Keratinocyte (primary cell): ENCODE data around the gene GNS. TPM values are rescaled to one million over a fixed set of nuclear protein-coding genes. Genes with fewer than 3 reads are reported as not detected.

ENCODE experiments used
- DNase-seq: peaks from one replicate; pipeline ENCODE4 v3.0.0-alpha.2; 2011; ENCODE audit warnings: low read depth, missing footprints, low spot score
- FAIRE-seq: peaks from 2 replicates; lab custom pipeline; 2011; peaks lifted over from hg19 to GRCh38; lab: Jason Lieb, UNC
- H2AFZ ChIP-seq: 2 replicates; pipeline ENCODE4 v1.6.0; 2012; ENCODE audit warnings: low read length, control low read depth, inconsistent platforms; ENCODE audit not compliant: control insufficient read depth
- H3K27ac ChIP-seq: 2 replicates; pipeline ENCODE4 v1.5.1; 2011; ENCODE audit warnings: low read length; ENCODE audit not compliant: control insufficient read depth, insufficient read depth
- H3K27me3 ChIP-seq: 3 replicates; pipeline ENCODE4 v1.6.0; 2011; ENCODE audit warnings: low read length; ENCODE audit not compliant: control insufficient read depth, insufficient read depth; ENCODE audit errors: extremely low read depth
- H3K36me3 ChIP-seq, 2 experiments: 2 replicates in 1 of 2; 3 replicates in 1 of 2; pipeline ENCODE4 v1.5.1; 2011; ENCODE audit warnings: low read length in 2 of 2, mild to moderate bottlenecking in 1 of 2; ENCODE audit not compliant: control insufficient read depth in 2 of 2, insufficient read depth in 2 of 2; ENCODE audit errors: extremely low read depth in 1 of 2
- H3K4me1 ChIP-seq: 3 replicates; pipeline ENCODE4 v1.5.1; 2011; ENCODE audit warnings: low read length; ENCODE audit not compliant: control insufficient read depth, insufficient read depth; ENCODE audit errors: extremely low read depth
- H3K4me2 ChIP-seq: 3 replicates; pipeline ENCODE4 v1.6.0; 2011; ENCODE audit warnings: low read depth, low read length; ENCODE audit not compliant: control insufficient read depth, insufficient read depth; ENCODE audit errors: extremely low read depth
- H3K4me3 ChIP-seq, 3 experiments: fragments of 200-600 bp in 1 of 3; sonication (generic) in 1 of 3; 2 replicates in 2 of 3; 3 replicates in 1 of 3; pipeline ENCODE4 v1.5.1; 2011 to 2016; ENCODE audit warnings: low read length in 3 of 3, mild to moderate bottlenecking in 3 of 3, control low read depth in 2 of 3, inconsistent platforms in 1 of 3, low read depth in 1 of 3, mixed read lengths in 1 of 3, mixed run types in 1 of 3, moderate library complexity in 1 of 3; ENCODE audit not compliant: control insufficient read depth in 2 of 3, insufficient read depth in 2 of 3; ENCODE audit errors: extremely low read depth in 1 of 3
- H3K79me2 ChIP-seq: 2 replicates; pipeline ENCODE4 v1.6.0; 2012; ENCODE audit warnings: low read length; ENCODE audit not compliant: control insufficient read depth, insufficient read depth
- H3K9ac ChIP-seq: 3 replicates; pipeline ENCODE4 v1.6.0; 2011; ENCODE audit warnings: low read length; ENCODE audit not compliant: control insufficient read depth, insufficient read depth; ENCODE audit errors: extremely low read depth
- H3K9me1 ChIP-seq: 3 replicates; pipeline ENCODE4 v1.6.0; 2011; ENCODE audit warnings: low read length; ENCODE audit not compliant: control insufficient read depth, insufficient read depth; ENCODE audit errors: extremely low read depth
- H3K9me3 ChIP-seq: 2 replicates; pipeline ENCODE4 v1.5.1; 2012; ENCODE audit warnings: low read depth, low read length; ENCODE audit not compliant: control insufficient read depth
- H4K20me1 ChIP-seq: 3 replicates; pipeline ENCODE4 v1.6.0; 2011; ENCODE audit warnings: low read length; ENCODE audit not compliant: control insufficient read depth, insufficient read depth; ENCODE audit errors: extremely low read depth
- EZH2 ChIP-seq: IDR thresholded peaks from one replicate; pipeline ENCODE4 v1.6.1; 2012; ENCODE audit warnings: inconsistent platforms, mild to moderate bottlenecking, low read length, moderate library complexity
- dilution Hi-C: fragments of 300-500 bp; cut with MboI; formaldehyde crosslinking; loops from one replicate; pipeline ENCODE4 v1.7.0; 2020; ENCODE audit warnings: low sequenced_read_pairs; ENCODE audit not compliant: extremely low pct_ligation_motif_present
- polyA plus RNA-seq, 5 experiments: library from polyadenylated mRNA; depleted of rRNA in 3 of 5; stranded (reverse) in 3 of 5; stranded (forward) in 1 of 5; unstranded in 1 of 5; fragments of >200 nt; gene quantifications; 1 replicate in 1 of 5; 2 replicates in 3 of 5; 3 replicates in 1 of 5; pipeline versions ENCODE4 v1.2.1 to v1.2.3, GENCODE V29; 2011 to 2012; ENCODE audit warnings: missing spikeins in 2 of 5, low read depth in 1 of 5, low replicate concordance in 1 of 5
- TF ChIP-seq, protein P1 (sequence below), 3 experiments: IDR thresholded peaks in 1 of 3; conservative IDR thresholded peaks in 1 of 3; optimal IDR thresholded peaks in 1 of 3; 2 replicates in 2 of 3; 3 replicates in 1 of 3; pipeline versions ENCODE3 to v1.5.1; 2011; ENCODE audit warnings: low read length in 3 of 3, mild to moderate bottlenecking in 3 of 3, moderate library complexity in 2 of 3, control low read depth in 1 of 3, inconsistent platforms in 1 of 3; ENCODE audit not compliant: insufficient read depth in 2 of 3; ENCODE audit errors: extremely low read depth in 1 of 3

Gene GNS
- polyA plus RNA-seq, 1 donor (not counting 4 experiments of a cell fraction or from before 2014, with no cell fraction given): 57.8 TPM

DNA sequence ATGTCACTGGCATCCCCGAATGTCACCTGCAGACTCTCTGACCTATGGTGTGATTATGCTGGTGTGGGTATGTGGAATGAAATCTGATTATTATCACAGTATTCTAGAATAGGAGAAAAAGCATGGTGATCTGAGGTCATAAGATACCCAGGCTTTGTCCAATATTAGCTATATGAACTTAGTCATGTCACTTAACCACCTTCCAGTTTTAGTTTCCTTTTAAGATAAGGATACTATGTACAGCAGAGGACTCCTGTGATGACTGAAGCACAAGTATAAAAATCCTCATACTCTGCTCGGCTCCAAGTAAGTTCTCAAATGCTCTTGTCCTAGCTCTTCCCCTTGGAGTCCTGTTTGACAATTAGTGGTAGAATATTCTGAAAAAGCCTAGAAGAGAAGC, 2.8 kb downstream of the GNS start:
- FAIRE-seq (no peak), DNase-seq (no peak)
- Histone ChIP-seq H3K36me3 (peaks cover 2 to 3% of the 10 kb centered on the region in 2 experiments), H3K79me2 (peaks cover 4% of the 10 kb centered on the region), H3K4me1 (peaks cover 14% of the 10 kb centered on the region), H3K4me3 (no peak overlapping the region), H3K27me3 (no peaks in the 10 kb centered on the region), H2AFZ (no peak overlapping the region), H4K20me1 (no peaks in the 10 kb centered on the region), H3K9me1 (no peaks in the 10 kb centered on the region), H3K4me2 (no peak overlapping the region), H3K27ac (no peak overlapping the region), H3K9me3 (no peaks in the 10 kb centered on the region), H3K9ac (no peak overlapping the region)
- dilution Hi-C loops: no loop called here
- TF ChIP-seq, protein P1, sequence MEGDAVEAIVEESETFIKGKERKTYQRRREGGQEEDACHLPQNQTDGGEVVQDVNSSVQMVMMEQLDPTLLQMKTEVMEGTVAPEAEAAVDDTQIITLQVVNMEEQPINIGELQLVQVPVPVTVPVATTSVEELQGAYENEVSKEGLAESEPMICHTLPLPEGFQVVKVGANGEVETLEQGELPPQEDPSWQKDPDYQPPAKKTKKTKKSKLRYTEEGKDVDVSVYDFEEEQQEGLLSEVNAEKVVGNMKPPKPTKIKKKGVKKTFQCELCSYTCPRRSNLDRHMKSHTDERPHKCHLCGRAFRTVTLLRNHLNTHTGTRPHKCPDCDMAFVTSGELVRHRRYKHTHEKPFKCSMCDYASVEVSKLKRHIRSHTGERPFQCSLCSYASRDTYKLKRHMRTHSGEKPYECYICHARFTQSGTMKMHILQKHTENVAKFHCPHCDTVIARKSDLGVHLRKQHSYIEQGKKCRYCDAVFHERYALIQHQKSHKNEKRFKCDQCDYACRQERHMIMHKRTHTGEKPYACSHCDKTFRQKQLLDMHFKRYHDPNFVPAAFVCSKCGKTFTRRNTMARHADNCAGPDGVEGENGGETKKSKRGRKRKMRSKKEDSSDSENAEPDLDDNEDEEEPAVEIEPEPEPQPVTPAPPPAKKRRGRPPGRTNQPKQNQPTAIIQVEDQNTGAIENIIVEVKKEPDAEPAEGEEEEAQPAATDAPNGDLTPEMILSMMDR (optimal IDR thresholded peaks at IDR 0.05 in 1 of 3, IDR thresholded peaks at IDR 0.05 in 1 of 3, conservative IDR thresholded peaks at IDR 0.05 in 1 of 3; ENCODE audit: extremely low read depth in 1 of 3, insufficient read depth in 2 of 3, low read length in 3 of 3): no peak
- TF ChIP-seq EZH2: no peak

DNA sequence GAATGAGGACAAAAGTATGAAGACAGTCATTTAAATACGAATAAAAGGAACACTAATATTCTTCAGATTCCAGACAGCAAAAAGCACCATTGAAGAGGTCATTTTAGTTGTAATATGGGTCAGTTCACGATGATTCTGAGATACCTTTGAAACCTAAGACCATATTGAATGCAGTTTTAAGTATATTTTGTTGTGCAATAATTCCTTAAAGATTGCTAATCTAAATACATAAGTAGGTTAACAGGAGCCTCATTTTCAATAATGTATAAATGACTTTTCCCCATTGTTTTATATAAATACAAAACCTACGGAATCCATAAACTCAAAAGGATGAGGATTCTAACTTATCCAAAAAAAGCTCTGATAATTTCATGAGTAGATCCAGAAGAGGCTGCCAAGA, 5.8 kb downstream of the GNS start:
- Histone ChIP-seq H4K20me1 (no peaks in the 10 kb centered on the region), H2AFZ (no peak overlapping the region), H3K79me2 (no peaks in the 10 kb centered on the region), H3K4me3 (no peak overlapping the region), H3K4me1 (peaks cover 8% of the 10 kb centered on the region), H3K27ac (no peak overlapping the region), H3K27me3 (no peaks in the 10 kb centered on the region), H3K9ac (no peak overlapping the region), H3K4me2 (no peak overlapping the region), H3K9me1 (no peaks in the 10 kb centered on the region), H3K9me3 (no peaks in the 10 kb centered on the region), H3K36me3 (peaks cover 5 to 6% of the 10 kb centered on the region in 2 experiments)
- DNase-seq (no peak), FAIRE-seq (no peak)
- TF ChIP-seq, protein P1 (optimal IDR thresholded peaks at IDR 0.05 in 1 of 3, IDR thresholded peaks at IDR 0.05 in 1 of 3, conservative IDR thresholded peaks at IDR 0.05 in 1 of 3; ENCODE audit: extremely low read depth in 1 of 3, insufficient read depth in 2 of 3, low read length in 3 of 3): no peak
- no peak for TF ChIP-seq EZH2
- dilution Hi-C loops: no loop called here
